Stomach (tissue), 9 donors: Measurements from ENCODE around the gene DICER1. TPM values are rescaled to one million over a fixed set of nuclear protein-coding genes. Genes with fewer than 3 reads are reported as not detected.
A peak's percentile ranks its signal among the peaks of the same experiment; 100 is the strongest.

Experiments used
- DNase-seq, 2 donors: peaks; one replicate each; pipeline versions ENCODE4 v3.0.0 to v3.0.0-alpha.2; 2013 to 2019
- H3K27ac ChIP-seq, 5 donors: fragments of 200-600 bp in 4 of 5; sonication (generic) in 4 of 5; one replicate each; pipeline ENCODE4 v1.5.1; 2013 to 2019; ENCODE audit warnings: mild to moderate bottlenecking in 1 of 5, moderate library complexity in 1 of 5
- H3K27me3 ChIP-seq, 3 donors: fragments of 200-600 bp; sonication (generic); one replicate each; pipeline ENCODE4 v1.5.1; 2017 to 2019; ENCODE audit warnings: mixed run types in 1 of 3
- H3K36me3 ChIP-seq, 4 donors: fragments of 200-600 bp; sonication (generic); 1 replicate in 3 of 4; 2 replicates in 1 of 4; pipeline ENCODE4 v1.5.1; 2016 to 2019
- H3K4me1 ChIP-seq, 4 donors: fragments of 200-600 bp; sonication (generic); one replicate each; pipeline ENCODE4 v1.5.1; 2016 to 2019
- H3K4me3 ChIP-seq, 4 donors: fragments of 200-600 bp; sonication (generic) in 3 of 4; one replicate each; pipeline ENCODE4 v1.5.1; 2016 to 2019; ENCODE audit warnings: mild to moderate bottlenecking in 1 of 4
- H3K9me3 ChIP-seq, 4 donors: fragments of 200-600 bp; sonication (generic); one replicate each; pipeline ENCODE4 v1.5.1; 2016 to 2019
- EP300 ChIP-seq: sonication (generic); formaldehyde crosslinking; IDR thresholded peaks from one replicate; pipeline ENCODE4 v1.6.1; 2017; ENCODE audit warnings: antibody characterized with exemption
- POLR2A ChIP-seq, 4 donors: fragments of 450-650 bp; IDR thresholded peaks; one replicate each; pipeline ENCODE4 v1.6.1; 2016; ENCODE audit warnings: antibody characterized with exemption in 4 of 4, control low read depth in 2 of 4, mild to moderate bottlenecking in 1 of 4, moderate library complexity in 1 of 4
- POLR2AphosphoS5 ChIP-seq, 3 donors: sonication (generic); formaldehyde crosslinking; IDR thresholded peaks; one replicate each; pipeline ENCODE4 v1.6.1; 2016; ENCODE audit warnings: antibody characterized with exemption in 3 of 3
- WGBS, 5 donors: extraction: QIAGEN DNeasy Blood & Tissue Kit in 3 of 5; methylation state at CpG; one replicate each; pipeline versions ENCODE4 v1.1.5 to v1.1.7; 2013 to 2018; 5-methylcytosine and 5-hydroxymethylcytosine counted together
- intact Hi-C: fragments of 100-400 bp; cut with DNase I; formaldehyde crosslinking; loops from one replicate; pipeline ENCODE4 v1.15.1; 2023; ENCODE audit warnings: low total_unique reads
- polyA plus RNA-seq, 3 donors: library from polyadenylated mRNA; stranded (reverse); fragments of 200-250 nt; gene quantifications; one replicate each; pipeline ENCODE4 v1.2.3, GENCODE V29; 2013
- total RNA-seq, 5 donors: library from RNA; depleted of rRNA; stranded (reverse); fragments of >200 nt; gene quantifications; one replicate each; pipeline versions ENCODE4 v1.1.0 to v1.2.3, GENCODE V29; 2014 to 2016
- TF ChIP-seq, protein P1 (sequence below), 7 experiments: fragments of 450-650 bp in 4 of 7; fragments of 200-600 bp in 3 of 7; sonication (generic) in 3 of 7; IDR thresholded peaks; one replicate each; pipeline ENCODE4 v1.5.1; 2016 to 2019; ENCODE audit warnings: antibody characterized with exemption in 7 of 7, control low read depth in 2 of 7, mild to moderate bottlenecking in 1 of 7
- donor health status: healthy with polysubstance abuse.
- donor health status: Bipolar disorder and iron deficiency.
- donor health status: healthy.

The DICER1 gene
- total and polyA plus RNA-seq, 8 donors, result 6.1 to 104 (median 53.4) TPM

DNA sequence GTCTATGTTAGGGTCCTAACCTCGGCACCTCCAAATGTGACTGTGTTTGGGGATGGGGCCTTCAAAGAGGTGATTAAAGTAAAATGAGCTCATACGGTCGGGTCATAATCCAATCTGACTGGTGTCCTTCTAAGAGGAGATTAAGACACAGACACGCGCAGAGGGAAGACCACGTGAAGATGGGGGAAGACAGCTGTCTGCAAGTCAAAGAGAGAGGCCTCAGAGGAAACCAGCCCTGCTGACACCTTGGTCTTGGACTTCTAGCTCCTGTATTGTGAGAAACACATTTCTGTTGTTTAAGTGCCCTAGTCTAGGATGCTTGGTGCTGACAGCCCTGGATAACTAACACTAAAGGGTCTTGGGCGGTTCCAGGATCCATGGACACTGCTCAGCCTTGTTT lies 109.6 kb downstream of the DICER1 start:
- Histone ChIP-seq H3K27me3 (peaks cover 0 to 6% (median 0%) of the 10 kb centered on the region in 3 donors), H3K4me1 (peaks cover 0 to 6% (median 0%) of the 10 kb centered on the region in 4 donors), H3K9me3 (no peaks in the 10 kb centered on the region), H3K36me3 (no peaks in the 10 kb centered on the region), H3K27ac (peak overlapping the region in 2 of 5 donors; percentile 26 to 68), H3K4me3 (no peak overlapping the region)
- WGBS, 5 donors, result 82 to 93% (median 90%) methylated on average over 7 of the region's 7 CpGs
- TF ChIP-seq POLR2AphosphoS5 (IDR thresholded peaks at IDR 0.05) (no peak), POLR2A (IDR thresholded peaks at IDR 0.05) (no peak), EP300 (no peak)
- TF ChIP-seq, protein P1, sequence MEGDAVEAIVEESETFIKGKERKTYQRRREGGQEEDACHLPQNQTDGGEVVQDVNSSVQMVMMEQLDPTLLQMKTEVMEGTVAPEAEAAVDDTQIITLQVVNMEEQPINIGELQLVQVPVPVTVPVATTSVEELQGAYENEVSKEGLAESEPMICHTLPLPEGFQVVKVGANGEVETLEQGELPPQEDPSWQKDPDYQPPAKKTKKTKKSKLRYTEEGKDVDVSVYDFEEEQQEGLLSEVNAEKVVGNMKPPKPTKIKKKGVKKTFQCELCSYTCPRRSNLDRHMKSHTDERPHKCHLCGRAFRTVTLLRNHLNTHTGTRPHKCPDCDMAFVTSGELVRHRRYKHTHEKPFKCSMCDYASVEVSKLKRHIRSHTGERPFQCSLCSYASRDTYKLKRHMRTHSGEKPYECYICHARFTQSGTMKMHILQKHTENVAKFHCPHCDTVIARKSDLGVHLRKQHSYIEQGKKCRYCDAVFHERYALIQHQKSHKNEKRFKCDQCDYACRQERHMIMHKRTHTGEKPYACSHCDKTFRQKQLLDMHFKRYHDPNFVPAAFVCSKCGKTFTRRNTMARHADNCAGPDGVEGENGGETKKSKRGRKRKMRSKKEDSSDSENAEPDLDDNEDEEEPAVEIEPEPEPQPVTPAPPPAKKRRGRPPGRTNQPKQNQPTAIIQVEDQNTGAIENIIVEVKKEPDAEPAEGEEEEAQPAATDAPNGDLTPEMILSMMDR (IDR thresholded peaks at IDR 0.05), result no peak
- intact Hi-C loops, result no loop called here
- DNase-seq, result peak in 1 of 2 donors; percentile 14

DNA sequence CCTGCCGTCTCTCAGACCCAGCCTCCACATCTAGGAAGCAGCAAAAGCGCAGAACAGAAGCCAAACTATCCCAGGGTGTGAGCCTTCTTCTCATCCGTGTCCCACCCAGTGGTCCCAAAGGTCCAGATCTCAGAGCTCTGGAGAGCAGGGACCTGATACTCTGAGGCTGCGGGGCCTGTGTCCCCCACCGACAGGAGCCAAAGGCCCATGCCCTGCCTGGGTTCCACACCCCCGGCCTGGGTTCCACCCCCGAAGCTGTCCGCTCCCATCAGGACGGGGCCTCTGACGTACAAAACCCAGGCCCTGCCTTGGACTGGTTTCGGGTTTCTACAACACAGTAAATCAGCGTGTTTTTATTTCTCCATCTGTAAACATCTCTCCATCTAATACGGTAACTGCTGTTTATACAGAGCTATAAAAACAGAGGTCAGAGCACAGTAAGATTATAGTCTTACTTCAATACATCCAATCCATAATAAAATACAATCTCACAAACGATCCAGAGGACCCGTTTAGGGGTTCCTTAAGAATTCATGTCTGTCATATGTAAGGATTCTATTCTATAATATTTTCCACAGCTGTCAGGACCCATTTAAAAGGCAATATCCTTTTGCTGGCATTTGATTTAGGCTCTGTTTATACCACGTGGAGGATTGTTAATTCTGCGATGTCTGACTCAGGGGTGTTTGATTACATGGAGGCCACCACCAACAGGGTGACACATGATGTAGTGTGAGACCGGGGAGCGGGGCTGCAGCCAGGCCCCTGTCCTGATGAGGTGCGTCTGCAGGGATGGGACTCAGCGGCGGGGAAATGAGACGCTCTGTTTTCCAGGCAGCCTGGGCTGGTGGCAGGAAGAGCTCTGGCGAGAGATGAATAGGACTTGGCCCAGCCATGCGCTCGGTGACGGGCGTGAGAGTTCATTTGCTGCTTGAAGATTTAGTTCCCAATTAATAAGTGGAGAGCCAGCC lies 110.3 kb downstream of the DICER1 start:
- peak; percentile 24 to 33 for DNase-seq
- intact Hi-C loops, result no loop called here
- TF ChIP-seq EP300 (no peak), POLR2AphosphoS5 (IDR thresholded peaks at IDR 0.05) (peak in 1 of 3 donors; percentile 22)
- 63 to 72% (median 64%) methylated on average over 21 to 28 of the region's 28 CpGs for WGBS, 5 donors
- H3K36me3 ChIP-seq, result no peaks in the 10 kb centered on the region
- peaks cover 0 to 6% (median 0%) of the 10 kb centered on the region in 4 donors for H3K4me1 ChIP-seq
- H3K27ac ChIP-seq, result peak overlapping the region in 4 of 5 donors; percentile 25 to 71 (median 58)
- H3K9me3 ChIP-seq, result no peaks in the 10 kb centered on the region
- H3K4me3 ChIP-seq, result no peak overlapping the region
- peaks cover 0 to 6% (median 0%) of the 10 kb centered on the region in 3 donors for H3K27me3 ChIP-seq

GRCh38 chr14:95045836-95046430 lies 111.4 kb downstream of the DICER1 start:
- WGBS, 5 donors, result 81 to 93% (median 91%) methylated on average over 14 to 15 of the region's 15 CpGs
- peak in 1 of 2 donors; percentile 24 for DNase-seq

GRCh38 chr14:95045106-95045701 lies 112.1 kb downstream of the DICER1 start:
- no peaks in the 10 kb centered on the region for H3K9me3 ChIP-seq
- 62 to 76% (median 67%) methylated on average over 13 of the region's 13 CpGs for WGBS, 5 donors
- TF ChIP-seq POLR2AphosphoS5 (IDR thresholded peaks at IDR 0.05), result no peak
- no peak for TF ChIP-seq POLR2A (IDR thresholded peaks at IDR 0.05)
- TF ChIP-seq EP300, result no peak
- TF ChIP-seq, protein P1 (IDR thresholded peaks at IDR 0.05), result no peak
- DNase-seq, result peak in 1 of 2 donors; percentile 17
- intact Hi-C loops, result no loop called here
- peaks cover 0 to 6% (median 0%) of the 10 kb centered on the region in 3 donors for H3K27me3 ChIP-seq
- H3K36me3 ChIP-seq, result no peaks in the 10 kb centered on the region
- no peak overlapping the region for H3K4me3 ChIP-seq
- H3K27ac ChIP-seq, result no peak overlapping the region
- peaks cover 0 to 6% (median 0%) of the 10 kb centered on the region in 4 donors for H3K4me1 ChIP-seq

More at GRCh38 chr14:95045836-95046430, 111.4 kb downstream of the DICER1 start:
- Histone ChIP-seq H3K9me3 (no peaks in the 10 kb centered on the region), H3K36me3 (no peaks in the 10 kb centered on the region), H3K27me3 (peaks cover 0 to 6% (median 0%) of the 10 kb centered on the region in 3 donors), H3K27ac (peak overlapping the region in 1 of 5 donors; percentile 25), H3K4me1 (peaks cover 0 to 6% (median 0%) of the 10 kb centered on the region in 4 donors), H3K4me3 (no peak overlapping the region)
- intact Hi-C loops, result no loop called here
- no peak for TF ChIP-seq POLR2A (IDR thresholded peaks at IDR 0.05)
- TF ChIP-seq, protein P1 (IDR thresholded peaks at IDR 0.05), result no peak
- no peak for TF ChIP-seq POLR2AphosphoS5 (IDR thresholded peaks at IDR 0.05)
- no peak for TF ChIP-seq EP300
